ENCODE results near the gene SETD5. TPM values are rescaled to one million over a fixed set of nuclear protein-coding genes. Genes with fewer than 3 reads are reported as not detected.

SETD5 gene
- total RNA-seq, 3 donors from 2014 or later, result 63.0 to 135 (median 118) TPM

- no peak overlapping the region for H3K4me3 ChIP-seq
- peaks cover 9% of the 10 kb centered on the region for H3K36me3 ChIP-seq
- no peaks in the 10 kb centered on the region for H3K4me1 ChIP-seq
- H3K27ac ChIP-seq, result no peak overlapping the region
- TF ChIP-seq POLR2A (IDR thresholded peaks at IDR 0.05) (no peak), CTCF (IDR thresholded peaks at IDR 0.05) (no peak), POLR2AphosphoS5 (IDR thresholded peaks at IDR 0.05) (no peak)
- no peaks in the 10 kb centered on the region for H3K27me3 ChIP-seq
- DNase-seq (ENCODE audit: low spot score in 2 of 2), result no peak
- H3K9me3 ChIP-seq, result no peaks in the 10 kb centered on the region
- intact Hi-C loops (cut with DNase I; ENCODE audit: low total_unique reads), result no loop called here
Observed at GRCh38 chr3:9379327-9379726, 18.1 kb upstream of the SETD5 start.

GRCh38 chr3:9380014-9380413, 17.4 kb upstream of the SETD5 start:
- intact Hi-C loops (cut with DNase I; ENCODE audit: low total_unique reads), result no loop called here

GRCh38 chr3:9384141-9384828, 13.1 kb upstream of the SETD5 start:
- H3K4me1 ChIP-seq, result no peaks in the 10 kb centered on the region
- peaks cover 4% of the 10 kb centered on the region for H3K36me3 ChIP-seq
- intact Hi-C loops (cut with DNase I; ENCODE audit: low total_unique reads), result no loop called here
- H3K9me3 ChIP-seq, result no peaks in the 10 kb centered on the region
- H3K4me3 ChIP-seq, result no peak overlapping the region
- H3K27ac ChIP-seq, result no peak overlapping the region
- H3K27me3 ChIP-seq, result no peaks in the 10 kb centered on the region
- no peak for DNase-seq (ENCODE audit: low spot score in 2 of 2)
- no peak for TF ChIP-seq POLR2AphosphoS5 (IDR thresholded peaks at IDR 0.05)
- no peak for TF ChIP-seq POLR2A (IDR thresholded peaks at IDR 0.05)
- no peak for TF ChIP-seq CTCF (IDR thresholded peaks at IDR 0.05)

More at GRCh38 chr3:9380014-9380413, 17.4 kb upstream of the SETD5 start:
- DNase-seq (ENCODE audit: low spot score in 2 of 2), result no peak
- TF ChIP-seq POLR2A (IDR thresholded peaks at IDR 0.05), result no peak
- H3K27ac ChIP-seq, result no peak overlapping the region
- H3K4me3 ChIP-seq, result no peak overlapping the region
- H3K27me3 ChIP-seq, result no peaks in the 10 kb centered on the region
- peaks cover 4% of the 10 kb centered on the region for H3K36me3 ChIP-seq
- no peaks in the 10 kb centered on the region for H3K4me1 ChIP-seq
- H3K9me3 ChIP-seq, result no peaks in the 10 kb centered on the region

GRCh38 chr3:9385187-9386077, 12.0 kb upstream of the SETD5 start:
- intact Hi-C loops (cut with DNase I; ENCODE audit: low total_unique reads), result no loop called here
- TF ChIP-seq POLR2AphosphoS5 (IDR thresholded peaks at IDR 0.05) (no peak), CTCF (IDR thresholded peaks at IDR 0.05) (no peak), POLR2A (IDR thresholded peaks at IDR 0.05) (no peak)
- H3K27ac ChIP-seq, result peak overlapping the region in 1 of 2 donors; percentile 22
- no peaks in the 10 kb centered on the region for H3K27me3 ChIP-seq
- no peaks in the 10 kb centered on the region for H3K9me3 ChIP-seq
- no peak for DNase-seq (ENCODE audit: low spot score in 2 of 2)
- peaks cover 4% of the 10 kb centered on the region for H3K36me3 ChIP-seq
- no peak overlapping the region for H3K4me3 ChIP-seq
- H3K4me1 ChIP-seq, result no peaks in the 10 kb centered on the region

GRCh38 chr3:9386078-9386459, 11.3 kb upstream of the SETD5 start:
- H3K36me3 ChIP-seq, result peaks cover 4% of the 10 kb centered on the region
- H3K27me3 ChIP-seq, result no peaks in the 10 kb centered on the region
- TF ChIP-seq CTCF (IDR thresholded peaks at IDR 0.05) (no peak), POLR2A (IDR thresholded peaks at IDR 0.05) (no peak), POLR2AphosphoS5 (IDR thresholded peaks at IDR 0.05) (no peak)
- intact Hi-C loops (cut with DNase I; ENCODE audit: low total_unique reads), result no loop called here
- H3K4me3 ChIP-seq, result no peak overlapping the region
- no peaks in the 10 kb centered on the region for H3K9me3 ChIP-seq
- no peak for DNase-seq (ENCODE audit: low spot score in 2 of 2)
- H3K27ac ChIP-seq, result peak overlapping the region; percentile 8 to 22
- H3K4me1 ChIP-seq, result no peaks in the 10 kb centered on the region

All from breast epithelium (tissue), 4 donors.